GM12892 (cell line): ENCODE data around the gene COX17.

ENCODE experiments used
- POLR2A ChIP-seq: IDR thresholded peaks from 2 replicates; pipeline ENCODE4 v1.6.1; 2011; ENCODE audit warnings: low read depth, low read length, control low read depth
- POLR2AphosphoS5 ChIP-seq: IDR thresholded peaks from 2 replicates; pipeline ENCODE4 v1.6.1; 2011; ENCODE audit warnings: low read depth, low read length, control low read depth
- TAF1 ChIP-seq: IDR thresholded peaks from 2 replicates; pipeline ENCODE4 v1.6.1; 2011; ENCODE audit warnings: low read depth, mild to moderate bottlenecking, control low read depth, low read length, borderline replicate concordance

DNA sequence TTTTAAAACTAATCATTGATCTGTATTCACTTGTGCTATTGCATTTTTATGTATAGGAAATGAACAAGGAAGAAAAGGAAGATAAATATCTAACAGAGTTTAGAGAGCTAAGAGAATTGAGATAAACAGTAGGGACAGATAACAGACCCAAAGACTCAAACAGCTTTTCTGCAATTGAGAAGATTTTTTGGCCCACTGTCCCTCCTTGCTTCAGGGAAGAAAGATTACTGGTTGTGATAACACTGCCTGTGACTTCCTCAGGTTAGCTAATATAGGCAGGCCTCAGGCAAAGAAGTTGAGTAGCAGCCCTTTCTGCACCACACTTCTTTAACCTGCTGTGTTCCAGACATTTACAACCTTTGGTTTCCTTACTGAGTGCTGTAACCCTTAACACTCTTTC, 2.7 kb upstream of the COX17 start:
- TF ChIP-seq POLR2A (no peak), TAF1 (no peak), POLR2AphosphoS5 (no peak)
